Liver (tissue), 10 donors: Measurements from ENCODE around the gene SLC5A5. TPM values are rescaled to one million over a fixed set of nuclear protein-coding genes. Genes with fewer than 3 reads are reported as not detected.

Source experiments
- DNase-seq: peaks from one replicate; pipeline ENCODE4 v3.0.0-alpha.2; 2017; ENCODE audit warnings: low spot score
- H3K27ac ChIP-seq, 2 donors: one replicate each; pipeline ENCODE4 v1.7.0; 2013; ENCODE audit warnings: inconsistent platforms in 2 of 2, low read length in 2 of 2, control low read depth in 1 of 2, low read depth in 1 of 2, mild to moderate bottlenecking in 1 of 2
- H3K27me3 ChIP-seq, 4 donors: one replicate each; pipeline versions ENCODE4 v1.6.1 to v1.7.0; 2013; ENCODE audit warnings: low read length in 3 of 4, inconsistent platforms in 1 of 4, mild to moderate bottlenecking in 1 of 4, moderate library complexity in 1 of 4; ENCODE audit not compliant: control insufficient read depth in 4 of 4, insufficient read depth in 4 of 4
- H3K36me3 ChIP-seq, 4 donors: one replicate each; pipeline versions ENCODE4 v1.6.1 to v1.7.0; 2013; ENCODE audit warnings: low read length in 3 of 4, mild to moderate bottlenecking in 3 of 4, low read depth in 1 of 4, moderate library complexity in 1 of 4; ENCODE audit not compliant: control insufficient read depth in 4 of 4, insufficient read depth in 3 of 4
- H3K4me1 ChIP-seq, 4 donors: one replicate each; pipeline versions ENCODE4 v1.6.1 to v1.7.0; 2013; ENCODE audit warnings: low read length in 3 of 4, mild to moderate bottlenecking in 3 of 4, moderate library complexity in 1 of 4; ENCODE audit not compliant: control insufficient read depth in 4 of 4, insufficient read depth in 4 of 4
- H3K4me3 ChIP-seq, 3 donors: one replicate each; pipeline versions ENCODE4 v1.6.1 to v1.7.0; 2013; ENCODE audit warnings: low read length in 3 of 3, control low read depth in 1 of 3, low read depth in 1 of 3, mild to moderate bottlenecking in 1 of 3
- H3K9ac ChIP-seq, 2 donors: one replicate each; pipeline ENCODE4 v1.7.0; 2013; ENCODE audit warnings: low read length in 2 of 2, mild to moderate bottlenecking in 2 of 2, moderate library complexity in 2 of 2, control low read depth in 1 of 2, low read depth in 1 of 2
- H3K9me3 ChIP-seq, 4 donors: one replicate each; pipeline versions ENCODE4 v1.6.1 to v1.7.0; 2013; ENCODE audit warnings: low read length in 3 of 4; ENCODE audit not compliant: control insufficient read depth in 4 of 4
- GABPA ChIP-seq, 2 donors: IDR thresholded peaks in 1 of 2; conservative IDR thresholded peaks in 1 of 2; 2 replicates each; pipeline ENCODE4 v1.6.1; 2016; ENCODE audit warnings: antibody characterized with exemption in 2 of 2, mild to moderate bottlenecking in 1 of 2, moderate library complexity in 1 of 2
- HNF4A ChIP-seq, 2 donors: conservative IDR thresholded peaks; 2 replicates each; pipeline ENCODE4 v1.6.1; 2016; ENCODE audit warnings: antibody characterized with exemption in 2 of 2, mild to moderate bottlenecking in 2 of 2
- RAD21 ChIP-seq, 2 donors: IDR thresholded peaks; 2 replicates each; pipeline ENCODE4 v1.6.1; 2016; ENCODE audit warnings: antibody characterized with exemption in 2 of 2, mild to moderate bottlenecking in 2 of 2
- RXRA ChIP-seq, 2 donors: IDR thresholded peaks; 2 replicates each; pipeline ENCODE4 v1.6.1; 2017 to 2018; ENCODE audit warnings: antibody characterized with exemption in 2 of 2, mild to moderate bottlenecking in 1 of 2
- whole genome bisulfite sequencing: extraction: QIAGEN DNeasy Blood & Tissue Kit; methylation state at CpG from one replicate; pipeline ENCODE4 v1.1.7; 2013; 5-methylcytosine and 5-hydroxymethylcytosine counted together
- polyA plus RNA-seq, 2 donors: library from polyadenylated mRNA; stranded (reverse) in 1 of 2; unstranded in 1 of 2; fragments of 200-250 nt in 1 of 2; fragments of >200 nt in 1 of 2; fragmentation: Nextera tagmentation in 1 of 2; extraction: Ambion mirVana in 1 of 2; gene quantifications; one replicate each; pipeline versions ENCODE4 v1.2.1 to v1.2.3, GENCODE V29; 2013 to 2015
- small RNA-seq: library from RNA; depleted of rRNA; stranded (forward); fragments of <200 nt; gene quantifications from one replicate; pipeline ENCODE3, GENCODE V24; 2014
- total RNA-seq, 2 donors: library from RNA; depleted of rRNA; stranded (reverse); fragments of >200 nt; gene quantifications; one replicate each; pipeline ENCODE4 v1.2.3, GENCODE V29; 2014
- donor health status: healthy.
- donor health status: healthy.
- donor health status: healthy.
- donor health status: healthy.
- donor health status: healthy.

Gene SLC5A5
- total and polyA plus RNA-seq, 4 donors: 0.09 TPM; not detected in 3

DNA sequence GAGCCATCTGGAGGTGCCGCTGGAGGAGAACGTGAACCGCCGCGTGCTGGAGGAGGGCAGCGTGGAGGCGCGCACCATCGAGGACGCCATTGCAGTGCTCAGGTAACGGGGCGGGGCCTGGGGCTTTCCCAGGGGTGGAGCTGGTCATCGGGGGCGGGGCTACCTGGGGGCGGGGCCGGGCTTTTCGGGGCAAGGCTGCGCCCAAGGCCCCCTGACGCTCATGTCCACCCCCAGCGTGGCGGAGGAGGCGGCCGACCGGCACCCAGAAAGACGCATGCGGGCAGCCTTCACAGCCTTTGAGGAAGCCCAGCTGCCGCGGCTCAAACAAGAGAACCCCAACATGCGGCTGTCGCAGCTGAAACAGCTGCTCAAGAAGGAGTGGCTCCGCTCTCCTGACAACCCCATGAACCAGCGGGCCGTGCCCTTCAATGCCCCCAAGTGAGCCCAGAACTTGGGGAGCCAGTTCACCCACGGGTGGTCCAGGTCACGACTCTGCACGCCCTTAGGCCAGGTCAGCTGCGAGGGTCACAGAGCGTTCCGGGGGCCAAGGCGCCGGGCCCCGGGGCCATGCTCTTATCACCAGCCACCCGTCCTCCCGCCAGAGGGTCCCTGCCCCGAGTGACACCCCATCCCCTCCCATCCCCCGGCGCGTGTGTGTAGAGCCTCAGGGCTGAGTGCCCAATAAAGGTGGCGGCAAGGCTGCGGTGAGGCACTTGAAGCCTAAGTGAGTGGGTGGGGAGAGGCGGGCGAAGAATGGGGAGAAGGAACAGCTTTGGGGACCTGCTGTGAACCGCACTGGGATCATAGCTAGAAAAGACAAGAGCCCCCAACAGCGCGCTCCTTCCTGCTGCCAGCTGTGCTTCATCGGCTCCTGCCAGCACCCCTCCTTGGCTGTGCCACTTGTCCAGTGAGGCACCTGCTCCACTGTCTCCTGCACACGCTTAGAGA, 71.8 kb downstream of the SLC5A5 start (continued):
- TF ChIP-seq GABPA (IDR thresholded peaks at IDR 0.05 in 1 of 2, conservative IDR thresholded peaks at IDR 0.05 in 1 of 2): no peak
- no peak for TF ChIP-seq HNF4A (conservative IDR thresholded peaks at IDR 0.05)
- TF ChIP-seq RAD21 (IDR thresholded peaks at IDR 0.05): no peak

GRCh38 chr19:17944301-17944700, 72.6 kb downstream of the SLC5A5 start:
- Histone ChIP-seq H3K9ac (no peak overlapping the region), H3K9me3 (no peaks in the 10 kb centered on the region), H3K27me3 (peaks cover 0 to 2% (median 0%) of the 10 kb centered on the region in 4 donors), H3K36me3 (peaks cover 0 to 6% (median 3%) of the 10 kb centered on the region in 4 donors), H3K27ac (no peak overlapping the region), H3K4me3 (no peak overlapping the region), H3K4me1 (peaks cover 3 to 9% (median 6%) of the 10 kb centered on the region in 4 donors)
- WGBS: 88% methylated on average over 4 of the region's 4 CpGs
- TF ChIP-seq RXRA (IDR thresholded peaks at IDR 0.05): no peak
- no peak for DNase-seq

Small RNA genes lying within 50 kb of the gene (small RNA-seq; reads per million reads assigned to genes)
- not detected for gene SNORA68

Other genes starting within 250 kb of the SLC5A5 start
- gene UNC13A, start 183.6 kb upstream of the SLC5A5 start, total RNA-seq: under 1 TPM in 1 of 2 donors, not detected in 1; under 0.01 TPM
- gene UNC13A, start 183.6 kb upstream of the SLC5A5 start, polyA plus RNA-seq: under 1 TPM in 1 of 2 donors, not detected in 1; 0.01 TPM
- gene MAP1S, start 152.5 kb upstream of the SLC5A5 start, total RNA-seq: 10 to 100 TPM in 1 of 2 donors, 1 to 10 TPM in 1; 8.2 to 20.3 TPM
- 10 to 100 TPM in 1 of 2 donors, 1 to 10 TPM in 1; 8.2 to 12.9 TPM for gene MAP1S, start 152.5 kb upstream of the SLC5A5 start, polyA plus RNA-seq
- gene FCHO1, start 120.5 kb upstream of the SLC5A5 start, total RNA-seq: 1 to 10 TPM; 2.1 to 2.8 TPM
- gene FCHO1, start 120.5 kb upstream of the SLC5A5 start, polyA plus RNA-seq: 1 to 10 TPM in 1 of 2 donors, under 1 TPM in 1; 0.69 to 1.3 TPM
- 1 to 10 TPM in 1 of 2 donors, under 1 TPM in 1; 0.14 to 1.0 TPM for gene B3GNT3, start 76.8 kb upstream of the SLC5A5 start, total RNA-seq
- 1 to 10 TPM; 1.1 to 2.1 TPM for gene B3GNT3, start 76.8 kb upstream of the SLC5A5 start, polyA plus RNA-seq
- not detected for gene INSL3, start 50.4 kb upstream of the SLC5A5 start, total RNA-seq
- under 1 TPM in 1 of 2 donors, not detected in 1; 0.22 TPM for gene INSL3, start 50.4 kb upstream of the SLC5A5 start, polyA plus RNA-seq
- 1 to 10 TPM; 4.4 to 7.1 TPM for gene JAK3, start 24.0 kb upstream of the SLC5A5 start, total RNA-seq
- gene JAK3, start 24.0 kb upstream of the SLC5A5 start, polyA plus RNA-seq: 1 to 10 TPM in 1 of 2 donors, under 1 TPM in 1; 0.87 to 1.7 TPM
- gene RPL18A, start 12.0 kb upstream of the SLC5A5 start, total RNA-seq: 100 to 1,000 TPM; 452 to 468 TPM
- gene RPL18A, start 12.0 kb upstream of the SLC5A5 start, polyA plus RNA-seq: 100 to 1,000 TPM; 487 to 870 TPM
- gene CCDC124, start 61.1 kb downstream of the SLC5A5 start, total RNA-seq: 10 to 100 TPM; 15.8 to 21.1 TPM
- 10 to 100 TPM; 43.0 to 59.3 TPM for gene CCDC124, start 61.1 kb downstream of the SLC5A5 start, polyA plus RNA-seq
- under 1 TPM; 0.05 to 0.08 TPM for gene KCNN1, start 95.2 kb downstream of the SLC5A5 start, total RNA-seq
- gene KCNN1, start 95.2 kb downstream of the SLC5A5 start, polyA plus RNA-seq: under 1 TPM in 1 of 2 donors, not detected in 1; 0.05 TPM
- gene ARRDC2, start 136.2 kb downstream of the SLC5A5 start, total RNA-seq: 10 to 100 TPM in 1 of 2 donors, 1 to 10 TPM in 1; 7.6 to 32.3 TPM
- 1 to 10 TPM; 2.7 to 5.3 TPM for gene ARRDC2, start 136.2 kb downstream of the SLC5A5 start, polyA plus RNA-seq
- gene IL12RB1, start 215.0 kb downstream of the SLC5A5 start, total RNA-seq: 1 to 10 TPM; 1.3 to 2.4 TPM
- under 1 TPM; 0.43 to 0.90 TPM for gene IL12RB1, start 215.0 kb downstream of the SLC5A5 start, polyA plus RNA-seq
- 10 to 100 TPM in 1 of 2 donors, 1 to 10 TPM in 1; 8.6 to 10.6 TPM for gene MAST3, start 225.8 kb downstream of the SLC5A5 start, total RNA-seq
- gene MAST3, start 225.8 kb downstream of the SLC5A5 start, polyA plus RNA-seq: 1 to 10 TPM; 4.3 to 4.7 TPM